Fibroblast of skin of left biceps (primary cell): ENCODE results near the gene ZNF658.
"Not testable (repeated sequence)": the region's sequence is repeated elsewhere in the genome, so short reads cannot be mapped to it uniquely, and the experiment has no call there.

ENCODE experiments used
- DNase-seq, 2 experiments: peaks; one replicate each; pipeline ENCODE4 v3.0.0-alpha.2; 2013; ENCODE audit warnings: low read depth in 2 of 2

ZNF658 gene

GRCh38 chr9:66900490-66901131, at the start of gene ZNF658:
ZNF658 (plus strand) TSS chr9:66900725; CDS start chr9:66903562, 2,837 bp downstream.
- peak; percentile 55 to 61 for DNase-seq

DNA sequence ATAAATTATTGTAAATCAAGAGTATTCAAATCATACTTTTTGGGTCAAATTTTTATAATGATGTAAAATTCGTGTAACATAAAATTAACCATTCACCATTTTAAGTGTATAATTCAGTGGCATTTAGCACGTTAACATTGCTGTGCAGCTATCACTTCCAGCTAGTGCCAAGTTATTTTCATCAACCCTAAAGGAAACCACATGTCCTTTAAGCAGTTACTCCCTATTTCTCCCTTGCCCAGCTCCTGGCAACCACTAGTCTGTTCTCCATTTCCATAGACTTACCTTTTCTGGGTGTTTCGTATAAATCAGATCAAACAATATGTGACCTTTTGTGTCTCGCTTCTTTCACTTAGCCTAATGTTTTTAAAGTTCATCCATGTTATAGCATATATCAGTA, 38.8 kb upstream of the ZNF658 start:
- not testable (repeated sequence) for DNase-seq

DNA sequence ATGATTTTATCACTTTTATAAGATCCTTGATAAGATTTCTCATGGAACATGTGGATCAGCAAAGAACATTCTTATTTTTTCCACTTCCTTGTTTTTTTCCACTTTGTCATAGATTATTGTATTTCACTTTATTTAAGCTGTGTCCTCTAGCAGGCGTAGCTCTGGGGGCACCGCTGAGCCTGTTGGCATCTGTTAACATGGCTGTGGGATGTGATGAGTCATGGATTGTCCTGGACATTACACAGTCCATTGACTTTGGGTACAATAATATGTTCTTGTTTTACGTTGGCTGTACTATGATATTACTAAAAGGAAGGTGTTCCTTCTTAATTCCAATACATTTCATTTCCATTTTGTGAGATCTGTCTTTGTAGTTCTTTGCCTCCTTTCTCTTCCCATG, 31.9 kb upstream of the ZNF658 start:
- DNase-seq: not testable (repeated sequence)

GRCh38 chr9:66880605-66881004, 19.9 kb upstream of the ZNF658 start:
- DNase-seq: not testable (repeated sequence)

GRCh38 chr9:66881847-66882246, 18.7 kb upstream of the ZNF658 start:
- DNase-seq: not testable (repeated sequence)

GRCh38 chr9:66890334-66890733, 10.2 kb upstream of the ZNF658 start:
- DNase-seq: not testable (repeated sequence)

DNA sequence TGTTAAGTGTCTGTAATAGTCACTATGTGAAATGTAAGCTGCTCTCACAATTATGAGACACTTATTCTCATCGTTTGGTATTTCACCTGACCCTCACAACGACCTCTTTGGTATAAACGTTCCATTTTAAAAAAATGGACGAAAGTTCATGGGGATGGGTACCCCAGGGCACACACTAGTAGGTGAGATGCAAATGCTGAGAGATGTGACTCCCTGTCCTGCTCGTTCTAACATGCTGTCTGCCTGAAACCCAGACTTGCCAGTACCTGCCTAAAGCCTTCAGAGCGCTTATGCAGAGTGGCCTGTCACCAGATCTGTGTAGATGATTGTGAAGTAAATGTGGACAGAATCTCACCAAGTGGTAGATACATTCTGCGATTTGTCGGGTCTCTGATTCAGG, 616 bp downstream of the ZNF658 start:
- not testable (repeated sequence) for DNase-seq

- not testable (repeated sequence) for DNase-seq
Measured at GRCh38 chr9:66909560-66909959, 9.0 kb downstream of the ZNF658 start.

GRCh38 chr9:66920072-66920471, 19.5 kb downstream of the ZNF658 start:
- not testable (repeated sequence) for DNase-seq

DNA sequence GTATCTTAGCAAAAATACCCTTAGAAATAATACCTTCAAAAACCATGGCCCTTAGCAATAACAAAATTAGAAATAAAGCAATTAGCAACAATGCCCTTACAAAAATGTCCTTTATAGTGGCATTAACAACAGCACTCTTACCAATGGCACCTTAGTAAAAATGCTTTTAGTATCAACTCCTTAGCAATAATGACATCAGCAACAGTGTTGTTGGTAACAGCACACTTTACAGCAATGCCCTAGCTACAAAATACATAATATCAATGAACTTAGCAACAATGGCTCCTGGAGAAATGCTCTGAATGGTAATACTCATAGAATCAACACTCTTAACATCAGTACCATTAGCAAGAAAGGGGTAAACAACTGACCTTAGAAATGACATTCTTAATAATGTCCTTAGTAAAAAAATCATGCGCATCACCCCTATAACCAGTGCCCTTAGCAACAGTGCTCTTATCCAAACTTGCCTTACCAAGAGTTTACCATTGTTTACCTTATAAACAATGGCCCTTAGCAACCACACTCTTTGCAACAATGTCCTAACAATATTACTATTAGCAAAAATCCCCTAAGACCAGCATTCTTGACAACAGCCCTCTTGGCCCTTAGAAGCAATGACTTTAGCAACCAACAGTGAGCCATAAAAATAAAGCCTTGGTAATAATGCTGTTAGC, 35.8 kb downstream of the ZNF658 start:
- not testable (repeated sequence) for DNase-seq

GRCh38 chr9:66937662-66938061, 37.1 kb downstream of the ZNF658 start:
- DNase-seq: not testable (repeated sequence)

- DNase-seq: not testable (repeated sequence)
Measured at GRCh38 chr9:66938322-66938721, 37.8 kb downstream of the ZNF658 start.

- not testable (repeated sequence) for DNase-seq
Measured at GRCh38 chr9:66939878-66940830, 39.6 kb downstream of the ZNF658 start.

GRCh38 chr9:66942400-66943155, 42.1 kb downstream of the ZNF658 start:
- not testable (repeated sequence) for DNase-seq

- DNase-seq: not testable (repeated sequence)
Measured at GRCh38 chr9:66952576-66952975, 52.1 kb downstream of the ZNF658 start.
